Measurements from ENCODE around the gene TRIM41. TPM values are rescaled to one million over a fixed set of nuclear protein-coding genes. Genes with fewer than 3 reads are reported as not detected.

TRIM41 gene
- total and polyA plus RNA-seq, 9 of the 15 experiments (the other 6 are each of a cell fraction or from before 2014, with no cell fraction given): 1.8 to 47.6 (median 20.9) TPM

DNA sequence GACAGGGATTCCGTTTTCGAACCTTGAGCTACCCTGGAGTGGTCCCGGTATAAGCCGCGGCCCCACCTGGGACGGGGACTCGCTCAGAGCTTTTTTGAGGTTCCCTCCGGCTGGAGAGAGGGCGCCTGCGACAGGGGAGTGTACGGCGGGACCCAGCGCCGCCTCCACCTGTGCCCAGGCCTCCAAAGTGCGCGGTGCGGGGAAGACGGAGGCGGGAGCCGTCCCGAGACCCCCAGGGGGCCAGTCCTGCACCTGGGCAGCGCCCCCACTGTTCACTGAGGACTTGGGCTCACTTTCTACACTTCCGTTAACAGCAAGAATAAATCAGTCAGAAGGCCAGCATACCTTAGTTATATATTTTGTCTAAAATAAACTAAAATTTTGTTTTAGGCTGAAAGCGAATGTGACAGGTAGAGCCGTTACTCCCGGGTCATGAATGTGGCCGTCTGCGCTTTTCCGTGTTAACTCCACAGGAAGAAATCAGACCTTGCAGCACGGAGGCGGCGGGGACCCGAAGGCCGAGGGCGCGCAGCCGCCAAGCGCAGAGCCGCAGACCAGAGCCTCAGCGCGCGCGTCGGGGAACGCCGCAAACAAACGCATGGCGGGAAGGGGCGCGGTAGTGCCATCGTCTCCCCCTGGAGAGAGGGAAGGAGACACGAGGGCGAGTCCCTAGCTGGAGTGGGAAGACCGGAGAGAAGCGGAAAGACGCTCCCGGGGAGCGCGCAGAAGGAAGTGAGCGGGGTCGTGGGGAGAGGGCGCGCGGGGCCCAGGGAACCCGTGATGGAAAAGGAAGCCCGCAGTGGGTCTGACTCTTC lies 32.2 kb upstream of the TRIM41 start (continued):
- TF ChIP-seq YY1 (IDR thresholded peaks at IDR 0.05; ENCODE audit: borderline replicate concordance in 1 of 3, control insufficient read depth in 1 of 3, extremely low read depth in 1 of 3, insufficient read depth in 3 of 3, insufficient read length in 1 of 3, insufficient replicate concordance in 2 of 3, low read depth in 1 of 3, low read length in 2 of 3) (peak in 1 of 3 experiments; percentile 36), KDM5B (IDR thresholded peaks at IDR 0.05; ENCODE audit: insufficient replicate concordance, low read depth, low read length) (peak; percentile 28), RAD51 (IDR thresholded peaks at IDR 0.05; ENCODE audit: borderline replicate concordance, low read depth) (no peak), HDAC1 (IDR thresholded peaks at IDR 0.05) (peak in 1 of 2 experiments; percentile 76; a peak in 2 of 4 replicates), FOXA1 (IDR thresholded peaks at IDR 0.05; ENCODE audit: borderline replicate concordance) (no peak), RB1 (IDR thresholded peaks at IDR 0.05; ENCODE audit: low read depth) (peak; percentile 28; the same call in 1 of the 2 replicates), TAF1 (IDR thresholded peaks at IDR 0.05; ENCODE audit: control insufficient read depth, extremely low read depth, insufficient read depth, low read length, severe bottlenecking) (peak; percentile 53), SMARCA5 (IDR thresholded peaks at IDR 0.05) (0 out of 2 replicates have a peak, but pooled peaks have one; percentile 8), ZNF830 (CRISPR knock-in tag; IDR thresholded peaks at IDR 0.05) (no peak), NFIX (CRISPR knock-in tag; IDR thresholded peaks at IDR 0.05; ENCODE audit: low read depth) (no peak), SETDB1 (IDR thresholded peaks at IDR 0.05; ENCODE audit: low read length) (no peak), GTF2F1 (IDR thresholded peaks at IDR 0.05; ENCODE audit: low read depth, low read length) (no peak), HDGF (IDR thresholded peaks at IDR 0.05) (peak; percentile 40; the same call in 1 of the 2 replicates), ILK (tag; IDR thresholded peaks at IDR 0.05; ENCODE audit: borderline replicate concordance, low read depth) (no peak)
- TF ChIP-seq, protein P1, sequence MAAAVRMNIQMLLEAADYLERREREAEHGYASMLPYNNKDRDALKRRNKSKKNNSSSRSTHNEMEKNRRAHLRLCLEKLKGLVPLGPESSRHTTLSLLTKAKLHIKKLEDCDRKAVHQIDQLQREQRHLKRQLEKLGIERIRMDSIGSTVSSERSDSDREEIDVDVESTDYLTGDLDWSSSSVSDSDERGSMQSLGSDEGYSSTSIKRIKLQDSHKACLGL (CRISPR knock-in tag; IDR thresholded peaks at IDR 0.05; ENCODE audit: borderline replicate concordance, poor library complexity, severe bottlenecking): no peak
- TF ChIP-seq, protein P2, sequence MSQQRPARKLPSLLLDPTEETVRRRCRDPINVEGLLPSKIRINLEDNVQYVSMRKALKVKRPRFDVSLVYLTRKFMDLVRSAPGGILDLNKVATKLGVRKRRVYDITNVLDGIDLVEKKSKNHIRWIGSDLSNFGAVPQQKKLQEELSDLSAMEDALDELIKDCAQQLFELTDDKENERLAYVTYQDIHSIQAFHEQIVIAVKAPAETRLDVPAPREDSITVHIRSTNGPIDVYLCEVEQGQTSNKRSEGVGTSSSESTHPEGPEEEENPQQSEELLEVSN (IDR thresholded peaks at IDR 0.05; ENCODE audit: borderline replicate concordance in 1 of 2, extremely low read depth in 1 of 2, insufficient read depth in 1 of 2, insufficient read length in 1 of 2, low read depth in 1 of 2, low read length in 1 of 2, poor library complexity in 1 of 2, severe bottlenecking in 1 of 2): peak; percentile 68 to 84
- TF ChIP-seq, protein P3, sequence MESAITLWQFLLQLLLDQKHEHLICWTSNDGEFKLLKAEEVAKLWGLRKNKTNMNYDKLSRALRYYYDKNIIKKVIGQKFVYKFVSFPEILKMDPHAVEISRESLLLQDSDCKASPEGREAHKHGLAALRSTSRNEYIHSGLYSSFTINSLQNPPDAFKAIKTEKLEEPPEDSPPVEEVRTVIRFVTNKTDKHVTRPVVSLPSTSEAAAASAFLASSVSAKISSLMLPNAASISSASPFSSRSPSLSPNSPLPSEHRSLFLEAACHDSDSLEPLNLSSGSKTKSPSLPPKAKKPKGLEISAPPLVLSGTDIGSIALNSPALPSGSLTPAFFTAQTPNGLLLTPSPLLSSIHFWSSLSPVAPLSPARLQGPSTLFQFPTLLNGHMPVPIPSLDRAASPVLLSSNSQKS (CRISPR knock-in tag; IDR thresholded peaks at IDR 0.05): no peak
- TF ChIP-seq, protein P4, sequence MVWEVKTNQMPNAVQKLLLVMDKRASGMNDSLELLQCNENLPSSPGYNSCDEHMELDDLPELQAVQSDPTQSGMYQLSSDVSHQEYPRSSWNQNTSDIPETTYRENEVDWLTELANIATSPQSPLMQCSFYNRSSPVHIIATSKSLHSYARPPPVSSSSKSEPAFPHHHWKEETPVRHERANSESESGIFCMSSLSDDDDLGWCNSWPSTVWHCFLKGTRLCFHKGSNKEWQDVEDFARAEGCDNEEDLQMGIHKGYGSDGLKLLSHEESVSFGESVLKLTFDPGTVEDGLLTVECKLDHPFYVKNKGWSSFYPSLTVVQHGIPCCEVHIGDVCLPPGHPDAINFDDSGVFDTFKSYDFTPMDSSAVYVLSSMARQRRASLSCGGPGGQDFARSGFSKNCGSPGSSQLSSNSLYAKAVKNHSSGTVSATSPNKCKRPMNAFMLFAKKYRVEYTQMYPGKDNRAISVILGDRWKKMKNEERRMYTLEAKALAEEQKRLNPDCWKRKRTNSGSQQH (CRISPR knock-in tag; IDR thresholded peaks at IDR 0.05): peak; percentile 65; the same call in 1 of the 2 replicates
- TF ChIP-seq, protein P5, sequence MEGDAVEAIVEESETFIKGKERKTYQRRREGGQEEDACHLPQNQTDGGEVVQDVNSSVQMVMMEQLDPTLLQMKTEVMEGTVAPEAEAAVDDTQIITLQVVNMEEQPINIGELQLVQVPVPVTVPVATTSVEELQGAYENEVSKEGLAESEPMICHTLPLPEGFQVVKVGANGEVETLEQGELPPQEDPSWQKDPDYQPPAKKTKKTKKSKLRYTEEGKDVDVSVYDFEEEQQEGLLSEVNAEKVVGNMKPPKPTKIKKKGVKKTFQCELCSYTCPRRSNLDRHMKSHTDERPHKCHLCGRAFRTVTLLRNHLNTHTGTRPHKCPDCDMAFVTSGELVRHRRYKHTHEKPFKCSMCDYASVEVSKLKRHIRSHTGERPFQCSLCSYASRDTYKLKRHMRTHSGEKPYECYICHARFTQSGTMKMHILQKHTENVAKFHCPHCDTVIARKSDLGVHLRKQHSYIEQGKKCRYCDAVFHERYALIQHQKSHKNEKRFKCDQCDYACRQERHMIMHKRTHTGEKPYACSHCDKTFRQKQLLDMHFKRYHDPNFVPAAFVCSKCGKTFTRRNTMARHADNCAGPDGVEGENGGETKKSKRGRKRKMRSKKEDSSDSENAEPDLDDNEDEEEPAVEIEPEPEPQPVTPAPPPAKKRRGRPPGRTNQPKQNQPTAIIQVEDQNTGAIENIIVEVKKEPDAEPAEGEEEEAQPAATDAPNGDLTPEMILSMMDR (IDR thresholded peaks at IDR 0.05 in 2 of 3, conservative IDR thresholded peaks at IDR 0.05 in 1 of 3; ENCODE audit: insufficient read depth in 2 of 3, low read depth in 1 of 3, low read length in 3 of 3): peak in 2 of 3 experiments; percentile 25 to 35; a peak in 4 of 6 replicates

Measured in K562 (cell line).